Adrenal gland (tissue), 5 donors: ENCODE data around the gene SLMAP.

Experiments used
- POLR2A ChIP-seq, 2 donors: fragments of 450-650 bp; IDR thresholded peaks; one replicate each; pipeline ENCODE4 v1.6.1; 2017; ENCODE audit warnings: antibody characterized with exemption in 2 of 2, mild to moderate bottlenecking in 2 of 2, moderate library complexity in 1 of 2
- TF ChIP-seq, protein P1 (sequence below), 6 experiments: fragments of 450-650 bp in 4 of 6; fragments of 200-600 bp in 2 of 6; sonication (generic) in 1 of 6; IDR thresholded peaks; 1 replicate in 5 of 6; 2 replicates in 1 of 6; pipeline versions ENCODE4 v1.5.1 to v1.8.0; 2016 to 2021; ENCODE audit warnings: antibody characterized with exemption in 6 of 6, mild to moderate bottlenecking in 2 of 6, moderate library complexity in 1 of 6
- donor health status: DM: no; HTN: no; CAD: no.

DNA sequence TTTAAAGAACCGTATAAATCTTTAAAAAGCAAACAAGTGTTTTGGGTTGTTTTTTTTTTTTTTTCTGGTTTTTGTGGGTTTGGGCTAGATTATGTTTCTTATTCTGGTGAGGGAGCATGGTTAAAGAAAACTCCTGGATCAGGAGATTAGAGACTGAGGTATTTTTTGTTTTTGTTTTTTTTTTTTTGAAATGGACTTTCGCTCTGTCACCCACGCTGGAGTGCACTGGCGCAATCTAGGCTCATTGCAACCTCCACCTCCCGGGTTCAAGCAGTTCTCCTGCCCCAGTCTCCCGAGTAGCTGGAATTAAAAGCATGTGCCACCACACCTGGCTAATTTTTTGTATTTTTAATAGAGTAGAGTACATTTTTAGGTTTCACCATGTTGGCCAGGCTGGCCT, 95.2 kb downstream of the SLMAP start:
- TF ChIP-seq POLR2A (IDR thresholded peaks at IDR 0.05), result no peak
- TF ChIP-seq, protein P1, sequence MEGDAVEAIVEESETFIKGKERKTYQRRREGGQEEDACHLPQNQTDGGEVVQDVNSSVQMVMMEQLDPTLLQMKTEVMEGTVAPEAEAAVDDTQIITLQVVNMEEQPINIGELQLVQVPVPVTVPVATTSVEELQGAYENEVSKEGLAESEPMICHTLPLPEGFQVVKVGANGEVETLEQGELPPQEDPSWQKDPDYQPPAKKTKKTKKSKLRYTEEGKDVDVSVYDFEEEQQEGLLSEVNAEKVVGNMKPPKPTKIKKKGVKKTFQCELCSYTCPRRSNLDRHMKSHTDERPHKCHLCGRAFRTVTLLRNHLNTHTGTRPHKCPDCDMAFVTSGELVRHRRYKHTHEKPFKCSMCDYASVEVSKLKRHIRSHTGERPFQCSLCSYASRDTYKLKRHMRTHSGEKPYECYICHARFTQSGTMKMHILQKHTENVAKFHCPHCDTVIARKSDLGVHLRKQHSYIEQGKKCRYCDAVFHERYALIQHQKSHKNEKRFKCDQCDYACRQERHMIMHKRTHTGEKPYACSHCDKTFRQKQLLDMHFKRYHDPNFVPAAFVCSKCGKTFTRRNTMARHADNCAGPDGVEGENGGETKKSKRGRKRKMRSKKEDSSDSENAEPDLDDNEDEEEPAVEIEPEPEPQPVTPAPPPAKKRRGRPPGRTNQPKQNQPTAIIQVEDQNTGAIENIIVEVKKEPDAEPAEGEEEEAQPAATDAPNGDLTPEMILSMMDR (IDR thresholded peaks at IDR 0.05), result no peak
